Measurements from ENCODE around the gene RPS3. TPM values are rescaled to one million over a fixed set of nuclear protein-coding genes. Genes with fewer than 3 reads are reported as not detected.

RPS3 gene
- total and polyA plus RNA-seq, 2 of the 13 experiments (the other 11 are each of a cell fraction or from before 2014, with no cell fraction given): 2,143 to 3,616 TPM

- TF ChIP-seq, protein P1, sequence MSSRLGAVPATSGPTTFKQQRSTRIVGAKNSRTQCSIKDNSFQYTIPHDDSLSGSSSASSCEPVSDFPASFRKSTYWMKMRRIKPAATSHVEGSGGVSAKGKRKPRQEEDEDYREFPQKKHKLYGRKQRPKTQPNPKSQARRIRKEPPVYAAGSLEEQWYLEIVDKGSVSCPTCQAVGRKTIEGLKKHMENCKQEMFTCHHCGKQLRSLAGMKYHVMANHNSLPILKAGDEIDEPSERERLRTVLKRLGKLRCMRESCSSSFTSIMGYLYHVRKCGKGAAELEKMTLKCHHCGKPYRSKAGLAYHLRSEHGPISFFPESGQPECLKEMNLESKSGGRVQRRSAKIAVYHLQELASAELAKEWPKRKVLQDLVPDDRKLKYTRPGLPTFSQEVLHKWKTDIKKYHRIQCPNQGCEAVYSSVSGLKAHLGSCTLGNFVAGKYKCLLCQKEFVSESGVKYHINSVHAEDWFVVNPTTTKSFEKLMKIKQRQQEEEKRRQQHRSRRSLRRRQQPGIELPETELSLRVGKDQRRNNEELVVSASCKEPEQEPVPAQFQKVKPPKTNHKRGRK (CRISPR knock-in tag; IDR thresholded peaks at IDR 0.05): no peak
- TF ChIP-seq SMAD1 (CRISPR knock-in tag; IDR thresholded peaks at IDR 0.05; ENCODE audit: borderline replicate concordance, low read depth) (no peak), SAP130 (CRISPR knock-in tag; IDR thresholded peaks at IDR 0.05; ENCODE audit: low read depth) (peak; percentile 92), THAP11 (CRISPR knock-in tag; IDR thresholded peaks at IDR 0.05) (peak; percentile 100), PPARG (CRISPR knock-in tag; conservative IDR thresholded peaks at IDR 0.05) (peak; percentile 92), STAT6 (CRISPR knock-in tag; IDR thresholded peaks at IDR 0.05; ENCODE audit: borderline replicate concordance) (no peak; the same call in 1 of the 2 replicates), ZZZ3 (CRISPR knock-in tag; IDR thresholded peaks at IDR 0.05; ENCODE audit: borderline replicate concordance) (peak; percentile 100), ZNF850 (CRISPR knock-in tag; conservative IDR thresholded peaks at IDR 0.05) (no peak), GMEB2 (CRISPR knock-in tag; IDR thresholded peaks at IDR 0.05; ENCODE audit: low read depth) (peak; percentile 100), ISL2 (CRISPR knock-in tag; IDR thresholded peaks at IDR 0.05) (peak; percentile 80; the same call in 1 of the 2 replicates), PLRG1 (conservative IDR thresholded peaks at IDR 0.05) (no peak), ZBTB20 (CRISPR knock-in tag; IDR thresholded peaks at IDR 0.05; ENCODE audit: borderline replicate concordance, low read depth) (peak; percentile 68; the same call in 1 of the 2 replicates), CSRNP1 (CRISPR knock-in tag; IDR thresholded peaks at IDR 0.05) (peak; percentile 95), SYNCRIP (IDR thresholded peaks at IDR 0.05; ENCODE audit: insufficient read depth, low read depth, low read length) (no peak)
- TF ChIP-seq, protein P2, sequence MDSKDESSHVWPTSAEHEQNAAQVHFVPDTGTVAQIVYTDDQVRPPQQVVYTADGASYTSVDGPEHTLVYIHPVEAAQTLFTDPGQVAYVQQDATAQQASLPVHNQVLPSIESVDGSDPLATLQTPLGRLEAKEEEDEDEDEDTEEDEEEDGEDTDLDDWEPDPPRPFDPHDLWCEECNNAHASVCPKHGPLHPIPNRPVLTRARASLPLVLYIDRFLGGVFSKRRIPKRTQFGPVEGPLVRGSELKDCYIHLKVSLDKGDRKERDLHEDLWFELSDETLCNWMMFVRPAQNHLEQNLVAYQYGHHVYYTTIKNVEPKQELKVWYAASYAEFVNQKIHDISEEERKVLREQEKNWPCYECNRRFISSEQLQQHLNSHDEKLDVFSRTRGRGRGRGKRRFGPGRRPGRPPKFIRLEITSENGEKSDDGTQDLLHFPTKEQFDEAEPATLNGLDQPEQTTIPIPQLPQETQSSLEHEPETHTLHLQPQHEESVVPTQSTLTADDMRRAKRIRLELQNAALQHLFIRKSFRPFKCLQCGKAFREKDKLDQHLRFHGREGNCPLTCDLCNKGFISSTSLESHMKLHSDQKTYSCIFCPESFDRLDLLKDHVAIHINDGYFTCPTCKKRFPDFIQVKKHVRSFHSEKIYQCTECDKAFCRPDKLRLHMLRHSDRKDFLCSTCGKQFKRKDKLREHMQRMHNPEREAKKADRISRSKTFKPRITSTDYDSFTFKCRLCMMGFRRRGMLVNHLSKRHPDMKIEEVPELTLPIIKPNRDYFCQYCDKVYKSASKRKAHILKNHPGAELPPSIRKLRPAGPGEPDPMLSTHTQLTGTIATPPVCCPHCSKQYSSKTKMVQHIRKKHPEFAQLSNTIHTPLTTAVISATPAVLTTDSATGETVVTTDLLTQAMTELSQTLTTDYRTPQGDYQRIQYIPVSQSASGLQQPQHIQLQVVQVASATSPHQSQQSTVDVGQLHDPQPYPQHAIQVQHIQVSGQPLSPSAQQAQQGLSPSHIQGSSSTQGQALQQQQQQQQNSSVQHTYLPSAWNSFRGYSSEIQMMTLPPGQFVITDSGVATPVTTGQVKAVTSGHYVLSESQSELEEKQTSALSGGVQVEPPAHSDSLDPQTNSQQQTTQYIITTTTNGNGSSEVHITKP (CRISPR knock-in tag; IDR thresholded peaks at IDR 0.05; ENCODE audit: low read depth): peak; percentile 81
Observed at GRCh38 chr11:75399344-75400145, at the start of gene RPS3 (continued).

All from HepG2 (cell line).